ENCODE measurements around the gene TFIP11. TPM values are rescaled to one million over a fixed set of nuclear protein-coding genes. Genes with fewer than 3 reads are reported as not detected.
A peak's percentile ranks its signal among the peaks of the same experiment; 100 is the strongest.
"Not testable (repeated sequence)": the region's sequence is repeated elsewhere in the genome, so short reads cannot be mapped to it uniquely, and the experiment has no call there.

TFIP11 gene
- total RNA-seq, 4 donors from 2014 or later, result 20.3 to 38.3 (median 21.6) TPM

DNA sequence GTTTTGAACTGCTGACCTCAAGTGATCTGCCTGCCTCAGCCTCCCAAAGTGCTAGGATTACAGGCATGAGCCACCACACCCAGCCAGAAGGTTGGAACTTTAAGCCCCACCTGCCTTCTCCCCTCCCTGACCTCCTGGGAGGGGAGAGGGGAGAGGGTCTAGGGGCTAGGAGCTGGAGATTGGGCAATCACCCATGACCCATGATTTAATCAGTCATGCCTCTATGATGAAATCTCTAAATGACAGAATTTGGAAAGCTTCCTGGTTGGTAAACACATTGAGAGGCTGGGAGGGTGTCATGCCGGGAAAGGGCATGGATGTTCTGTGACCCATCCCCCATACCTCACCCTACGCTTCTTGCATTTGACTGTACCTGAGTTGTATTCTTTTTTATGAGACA lies 17.1 kb upstream of the TFIP11 start:
- Histone ChIP-seq H3K27me3 (no peaks in the 10 kb centered on the region), H3K4me1 (no peaks in the 10 kb centered on the region), H3K36me3 (peaks cover 0 to 57% of the 10 kb centered on the region in 2 donors), H3K4me3 (no peak overlapping the region), H3K27ac (no peak overlapping the region), H3K9me3 (no peaks in the 10 kb centered on the region)
- no peak for TF ChIP-seq EP300 (IDR thresholded peaks at IDR 0.05)
- no peak for TF ChIP-seq POLR2AphosphoS5 (IDR thresholded peaks at IDR 0.05)
- TF ChIP-seq, protein P1, sequence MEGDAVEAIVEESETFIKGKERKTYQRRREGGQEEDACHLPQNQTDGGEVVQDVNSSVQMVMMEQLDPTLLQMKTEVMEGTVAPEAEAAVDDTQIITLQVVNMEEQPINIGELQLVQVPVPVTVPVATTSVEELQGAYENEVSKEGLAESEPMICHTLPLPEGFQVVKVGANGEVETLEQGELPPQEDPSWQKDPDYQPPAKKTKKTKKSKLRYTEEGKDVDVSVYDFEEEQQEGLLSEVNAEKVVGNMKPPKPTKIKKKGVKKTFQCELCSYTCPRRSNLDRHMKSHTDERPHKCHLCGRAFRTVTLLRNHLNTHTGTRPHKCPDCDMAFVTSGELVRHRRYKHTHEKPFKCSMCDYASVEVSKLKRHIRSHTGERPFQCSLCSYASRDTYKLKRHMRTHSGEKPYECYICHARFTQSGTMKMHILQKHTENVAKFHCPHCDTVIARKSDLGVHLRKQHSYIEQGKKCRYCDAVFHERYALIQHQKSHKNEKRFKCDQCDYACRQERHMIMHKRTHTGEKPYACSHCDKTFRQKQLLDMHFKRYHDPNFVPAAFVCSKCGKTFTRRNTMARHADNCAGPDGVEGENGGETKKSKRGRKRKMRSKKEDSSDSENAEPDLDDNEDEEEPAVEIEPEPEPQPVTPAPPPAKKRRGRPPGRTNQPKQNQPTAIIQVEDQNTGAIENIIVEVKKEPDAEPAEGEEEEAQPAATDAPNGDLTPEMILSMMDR (IDR thresholded peaks at IDR 0.05), result no peak
- TF ChIP-seq POLR2A (IDR thresholded peaks at IDR 0.05), result no peak
- 80 to 86% methylated on average over 1 to 2 of the region's 2 CpGs for WGBS, 2 donors (ENCODE audit: low coverage in 1 of 2)
- ATAC-seq, result peak; percentile 36

DNA sequence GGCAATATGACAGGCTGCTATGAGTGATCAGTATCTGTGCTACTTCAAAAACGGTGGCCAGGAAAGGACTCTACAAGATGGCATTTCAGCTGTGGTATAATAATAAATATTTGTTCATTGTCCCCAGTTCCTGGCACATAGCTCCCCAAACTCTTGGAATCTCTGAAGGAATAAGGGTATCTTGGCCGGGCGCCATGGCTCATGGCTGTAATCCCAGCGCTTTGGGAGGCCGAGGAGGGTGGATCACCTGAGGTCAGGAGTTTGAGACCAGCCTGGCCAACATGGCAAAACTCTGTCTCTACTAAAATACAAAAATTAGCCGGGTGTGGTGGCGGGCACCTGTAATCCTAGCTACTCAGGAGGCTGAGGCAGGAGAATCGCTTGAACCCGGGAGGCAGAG lies 16.2 kb upstream of the TFIP11 start:
- H3K27ac ChIP-seq, ATAC-seq, H3K27me3 ChIP-seq, H3K9me3 ChIP-seq, H3K4me1 ChIP-seq, H3K4me3 ChIP-seq: not testable (repeated sequence)
- WGBS, 2 donors (ENCODE audit: low coverage in 1 of 2), result 78% methylated on average over 6 of the region's 9 CpGs; no CpG with 5 or more reads in 1 of the 2 donors
- H3K36me3 ChIP-seq, result peaks cover 0 to 59% of the 10 kb centered on the region in 2 donors

DNA sequence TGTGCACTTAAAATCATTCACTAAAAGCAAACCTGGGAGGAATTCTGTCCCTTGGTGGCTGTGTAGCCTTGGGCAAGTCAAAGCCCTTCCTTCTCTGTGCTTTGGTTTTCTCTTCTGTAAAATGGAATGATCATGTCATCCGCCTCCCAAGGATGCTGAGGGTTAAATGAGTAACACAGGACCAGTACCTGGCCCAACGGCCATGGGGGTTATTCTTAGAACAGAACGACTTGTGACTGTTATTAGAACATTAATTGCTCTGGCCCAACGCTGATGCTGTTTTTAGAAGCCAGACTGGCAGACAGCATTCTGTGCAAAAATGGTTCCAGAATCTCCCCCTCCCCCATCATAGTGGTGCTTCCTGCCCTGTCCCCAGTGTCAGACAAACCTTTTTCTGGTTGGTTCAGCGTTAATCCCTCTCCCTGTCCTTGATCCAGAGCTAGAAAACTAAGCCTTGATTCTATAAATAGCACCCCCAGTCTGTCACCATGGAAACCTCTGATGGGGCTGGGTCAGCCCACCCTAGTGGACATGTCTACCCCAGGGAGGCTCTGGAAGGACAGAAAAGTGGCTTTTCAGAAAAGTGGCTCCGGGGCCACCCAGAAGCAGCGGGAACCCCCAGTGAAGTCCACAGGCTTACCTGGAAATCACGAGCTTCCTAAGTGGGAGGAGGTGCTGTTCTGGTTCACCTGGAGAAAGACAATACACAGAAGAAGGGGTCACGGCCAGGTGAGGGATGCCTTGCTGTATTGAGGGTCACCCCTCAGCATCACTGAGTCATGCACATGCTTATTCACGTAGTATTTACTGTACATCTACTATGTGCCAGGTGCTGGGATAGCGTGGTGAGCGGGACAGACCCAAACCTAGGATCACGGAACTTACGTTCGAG lies 15.5 kb upstream of the TFIP11 start:
- Histone ChIP-seq H3K4me3 (no peak overlapping the region), H3K9me3 (no peaks in the 10 kb centered on the region), H3K27ac (no peak overlapping the region), H3K27me3 (no peaks in the 10 kb centered on the region), H3K4me1 (no peaks in the 10 kb centered on the region), H3K36me3 (peaks cover 0 to 59% of the 10 kb centered on the region in 2 donors)
- ATAC-seq, result no peak
- WGBS, 2 donors (ENCODE audit: low coverage in 1 of 2), result 72 to 79% methylated on average over 10 to 11 of the region's 15 CpGs
- TF ChIP-seq, protein P1 (IDR thresholded peaks at IDR 0.05), result no peak
- TF ChIP-seq POLR2AphosphoS5 (IDR thresholded peaks at IDR 0.05) (no peak), POLR2A (IDR thresholded peaks at IDR 0.05) (no peak), EP300 (IDR thresholded peaks at IDR 0.05) (no peak)

DNA sequence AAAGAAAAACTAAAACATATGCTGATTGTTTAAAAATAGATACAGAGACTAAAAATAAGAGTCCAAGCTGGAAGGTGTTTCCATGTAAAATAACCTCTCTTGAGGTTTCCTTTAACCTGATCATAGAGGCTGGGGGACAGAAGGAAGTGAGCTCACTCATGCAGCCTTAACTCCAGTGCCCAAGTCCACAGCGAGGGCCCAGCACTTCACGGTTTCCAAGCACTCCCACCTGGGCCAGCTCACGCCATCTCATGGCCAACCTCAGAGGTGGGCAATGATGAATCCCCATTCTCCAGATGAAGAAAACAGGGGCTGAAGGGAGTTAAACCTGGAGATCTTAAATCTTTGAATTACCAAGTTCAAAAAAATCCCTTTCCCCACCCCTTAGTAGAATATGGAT lies 14.9 kb upstream of the TFIP11 start:
- TF ChIP-seq POLR2AphosphoS5 (IDR thresholded peaks at IDR 0.05), result no peak
- no peak for TF ChIP-seq POLR2A (IDR thresholded peaks at IDR 0.05)
- no peak for TF ChIP-seq EP300 (IDR thresholded peaks at IDR 0.05)
- TF ChIP-seq, protein P1 (IDR thresholded peaks at IDR 0.05), result no peak
- Histone ChIP-seq H3K9me3 (no peaks in the 10 kb centered on the region), H3K4me1 (no peaks in the 10 kb centered on the region), H3K4me3 (no peak overlapping the region), H3K27me3 (no peaks in the 10 kb centered on the region), H3K36me3 (peaks cover 0 to 55% of the 10 kb centered on the region in 2 donors), H3K27ac (no peak overlapping the region)
- WGBS, 2 donors (ENCODE audit: low coverage in 1 of 2), result 0 to 58% methylated on average over 1 to 3 of the region's 3 CpGs
- no peak for ATAC-seq

DNA sequence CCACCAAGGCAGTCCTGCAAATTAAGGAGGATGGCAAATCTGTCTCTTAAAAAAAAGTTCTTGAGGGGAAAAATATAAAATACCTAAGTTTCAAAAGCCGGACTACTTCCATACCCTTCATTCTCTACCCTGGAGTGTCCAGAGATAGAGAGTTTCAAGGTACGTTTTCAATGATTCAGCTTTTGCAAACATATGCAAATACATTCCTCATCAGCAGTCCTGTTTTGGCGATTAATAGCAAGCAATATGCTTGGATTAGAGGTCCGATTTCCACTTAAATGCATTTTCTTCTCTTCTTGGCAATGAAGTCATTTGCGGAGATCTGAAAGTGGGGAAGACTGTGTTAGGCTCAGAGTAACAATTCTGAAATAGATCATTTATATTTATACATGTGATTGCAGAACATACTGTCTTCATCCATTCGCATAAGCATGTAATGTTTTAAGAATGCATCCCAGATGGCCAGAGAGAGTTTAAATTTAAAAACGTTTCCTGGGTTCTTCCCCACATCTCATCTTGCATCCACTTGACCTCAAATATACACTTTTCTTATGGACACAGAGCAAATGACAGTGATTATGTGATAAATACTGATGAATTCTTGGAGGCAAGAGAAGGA lies 13.8 kb upstream of the TFIP11 start:
- H3K4me3 ChIP-seq, result no peak overlapping the region
- no peak overlapping the region for H3K27ac ChIP-seq
- no peak for TF ChIP-seq POLR2A (IDR thresholded peaks at IDR 0.05)
- TF ChIP-seq EP300 (IDR thresholded peaks at IDR 0.05), result no peak
- TF ChIP-seq, protein P1 (IDR thresholded peaks at IDR 0.05), result no peak
- no peak for TF ChIP-seq POLR2AphosphoS5 (IDR thresholded peaks at IDR 0.05)
- WGBS, 2 donors (ENCODE audit: low coverage in 1 of 2), result 86 to 97% methylated on average over 6 to 7 of the region's 7 CpGs
- H3K9me3 ChIP-seq, result no peaks in the 10 kb centered on the region
- no peak for ATAC-seq
- H3K4me1 ChIP-seq, result no peaks in the 10 kb centered on the region
- no peaks in the 10 kb centered on the region for H3K27me3 ChIP-seq
- H3K36me3 ChIP-seq, result peaks cover 0 to 44% of the 10 kb centered on the region in 2 donors
